GM19438 (cell line): ENCODE results near the gene GFAP.

Experiments
- ATAC-seq: cut with Tn5 transposase; IDR thresholded peaks from one replicate; pipeline ENCODE4 v1.9.1; 2021; ENCODE audit warnings: low read depth; ENCODE audit not compliant: unreplicated experiment

GFAP gene

DNA sequence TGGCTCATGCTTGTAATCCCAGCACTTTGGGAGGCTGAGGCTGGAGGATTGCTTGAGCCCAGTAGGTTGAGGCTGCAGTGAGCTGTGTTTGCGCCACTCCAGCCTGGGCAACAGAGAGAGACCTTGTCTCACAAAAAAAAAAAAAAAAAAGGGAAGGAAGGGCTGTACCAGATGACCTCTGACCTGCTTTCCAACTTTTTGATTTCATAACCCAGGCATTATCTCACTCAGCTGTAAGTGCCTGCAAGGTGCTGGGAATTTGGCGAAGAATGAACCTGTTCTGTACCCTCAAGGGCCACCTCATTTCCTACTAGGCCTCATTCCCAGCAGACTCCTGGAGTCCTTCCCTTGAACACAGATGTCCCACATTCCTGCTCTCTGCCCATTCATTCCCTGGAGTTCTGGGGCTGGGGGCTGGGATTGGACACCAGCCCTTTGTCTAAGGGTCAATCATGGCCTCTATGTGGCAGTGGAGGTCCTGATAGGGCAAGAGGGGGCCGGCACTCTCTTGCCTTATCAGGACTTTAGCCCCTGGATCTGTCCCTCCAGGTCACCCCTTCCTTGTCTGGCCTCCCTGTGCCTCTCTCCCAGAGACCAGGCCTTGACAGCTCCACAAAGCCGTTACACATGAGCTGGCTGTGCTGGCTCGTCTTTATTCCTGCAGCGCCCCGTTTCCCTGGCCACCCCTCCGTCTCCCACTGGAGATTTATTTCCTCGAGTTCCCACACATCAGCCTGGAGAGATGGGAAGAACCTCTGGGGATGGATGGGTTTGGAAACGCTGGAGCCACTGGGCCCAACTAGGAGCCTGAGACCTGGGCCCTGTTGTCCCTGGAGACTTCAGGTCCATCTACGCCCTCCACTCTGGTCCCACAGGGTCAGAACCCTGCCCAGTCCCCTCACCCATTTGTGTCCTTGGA is 821 bp upstream of the GFAP start:
- ATAC-seq = no peak

- ATAC-seq = no peak
Observed at GRCh38 chr17:44914698-44915271, 515 bp downstream of the GFAP start.

DNA sequence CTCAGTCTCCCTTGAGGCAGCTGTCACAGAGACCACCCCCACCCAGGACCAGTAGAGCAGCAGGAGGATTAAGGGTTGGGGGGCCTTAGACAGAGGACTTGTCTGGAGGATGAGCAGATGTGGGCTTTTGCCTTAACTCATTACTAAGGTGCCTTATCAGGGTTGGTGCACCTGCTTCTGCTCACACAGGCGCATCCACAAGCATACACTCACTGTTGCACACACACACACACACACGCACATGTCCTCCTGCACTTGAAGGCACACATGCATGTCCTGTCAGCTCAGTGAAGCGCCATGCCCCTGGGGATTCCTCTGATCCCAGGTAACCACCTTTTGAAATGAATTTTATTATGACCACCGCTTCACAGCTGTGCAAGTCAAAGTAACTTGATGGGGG is 1.2 kb downstream of the GFAP start:
- no peak for ATAC-seq

GRCh38 chr17:44913676-44914075 is 1.6 kb downstream of the GFAP start:
- no peak for ATAC-seq

- ATAC-seq = no peak
Observed at GRCh38 chr17:44912763-44913544, 2.3 kb downstream of the GFAP start.

DNA sequence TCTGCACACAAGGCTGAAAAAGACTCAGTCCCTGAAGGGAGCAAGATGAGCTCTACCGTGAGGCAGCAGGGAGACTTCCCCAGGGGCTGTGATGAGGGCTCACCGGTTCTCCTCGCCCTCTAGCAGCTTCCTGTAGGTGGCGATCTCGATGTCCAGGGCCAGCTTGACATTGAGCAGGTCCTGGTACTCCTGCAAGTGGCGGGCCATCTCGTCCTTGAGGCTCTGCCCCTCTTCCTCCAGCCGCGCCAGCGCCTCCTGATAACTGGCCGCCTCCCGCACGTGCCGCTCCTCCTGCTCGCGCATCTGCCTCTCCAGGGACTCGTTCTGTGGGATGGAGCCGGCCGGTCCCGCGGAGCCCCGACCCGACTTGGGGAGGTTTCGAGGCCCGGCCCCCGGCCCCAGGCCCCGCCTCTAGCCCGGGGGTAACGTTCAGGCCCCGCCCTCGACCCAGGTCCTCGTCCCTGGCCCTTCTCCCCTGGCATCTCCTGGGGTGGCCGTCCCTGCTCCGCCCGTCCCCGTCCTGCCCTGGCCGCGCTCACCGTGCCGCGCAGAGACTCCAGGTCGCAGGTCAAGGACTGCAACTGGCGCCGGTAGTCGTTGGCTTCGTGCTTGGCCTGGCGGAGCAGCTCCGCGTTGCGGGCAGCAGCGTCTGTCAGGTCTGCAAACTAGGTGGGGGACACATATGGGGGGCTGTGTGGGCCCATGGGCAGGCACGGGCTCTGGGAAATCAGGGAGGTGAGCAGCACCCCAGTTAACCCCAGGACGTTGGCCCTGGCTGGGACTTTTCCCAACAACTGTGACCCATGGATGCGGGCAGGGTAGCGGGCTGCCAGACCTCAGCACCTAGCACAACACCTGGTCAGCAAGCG is 3.9 kb downstream of the GFAP start:
- no peak for ATAC-seq

DNA sequence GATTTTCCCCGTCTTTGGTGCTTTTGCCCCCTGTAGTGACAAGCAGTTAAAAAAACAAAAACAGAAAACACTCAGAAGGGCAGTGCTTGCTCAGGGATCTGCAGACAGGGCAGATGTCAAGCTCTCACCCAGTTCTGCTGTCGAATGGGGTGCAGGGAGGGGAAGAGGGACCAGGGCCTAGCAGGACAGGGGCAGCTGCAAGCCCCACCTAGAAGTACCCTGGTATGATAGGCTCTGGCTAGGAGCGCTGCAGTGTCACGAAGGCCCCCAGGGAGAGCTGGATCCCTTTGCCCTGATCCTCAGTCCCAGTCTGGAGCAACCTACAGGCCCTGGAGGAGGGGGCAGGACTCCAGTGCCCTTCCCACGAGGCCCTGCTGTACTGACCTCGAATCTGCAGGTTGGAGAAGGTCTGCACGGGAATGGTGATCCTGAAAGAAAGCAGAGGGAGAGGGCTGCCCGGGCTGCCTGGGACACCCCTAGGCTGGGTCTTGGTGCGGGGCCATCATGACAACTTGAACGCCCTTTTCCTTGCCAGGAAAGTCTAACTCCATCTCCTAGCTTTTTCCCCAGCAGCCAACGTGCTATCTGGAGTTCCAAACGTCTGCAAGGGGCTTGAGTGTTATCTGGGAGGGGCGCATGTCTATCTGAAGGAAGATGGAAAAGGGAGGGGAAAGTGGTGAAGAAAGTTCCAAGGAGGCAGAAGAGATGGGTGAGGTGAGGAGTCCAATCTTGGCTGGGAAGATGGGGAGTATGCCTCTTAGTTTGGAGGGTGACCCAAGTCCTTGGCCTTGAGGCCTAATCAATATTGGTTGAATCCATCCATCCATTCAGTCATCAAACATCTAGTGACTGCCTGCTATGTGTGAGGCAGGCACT is 4.8 kb downstream of the GFAP start:
- ATAC-seq = no peak

DNA sequence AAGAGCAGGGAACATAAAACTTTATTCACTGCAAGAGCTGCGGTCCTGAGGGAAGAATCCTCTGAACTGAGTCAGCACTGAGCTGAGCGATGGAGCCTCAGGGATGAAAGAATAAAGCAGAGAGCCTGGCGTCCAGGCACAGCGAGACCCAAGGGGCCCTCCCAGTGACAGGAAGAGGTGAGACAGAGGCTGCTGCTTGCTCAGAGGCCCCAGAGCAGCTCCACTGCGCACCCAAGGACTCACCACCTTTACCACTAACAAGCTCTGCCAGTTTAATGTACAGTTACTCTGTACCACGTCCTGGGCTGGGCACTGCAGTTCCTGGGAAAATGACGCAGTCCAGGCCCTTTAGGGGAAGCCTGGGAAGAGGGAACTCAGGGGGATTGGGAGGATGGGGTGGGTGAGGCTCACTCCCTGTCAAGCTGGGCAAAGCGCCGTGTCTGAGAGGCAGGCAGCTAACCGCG is 5.6 kb downstream of the GFAP start:
- no peak for ATAC-seq

- no peak for ATAC-seq
Observed at GRCh38 chr17:44908761-44909326, 6.5 kb downstream of the GFAP start.

DNA sequence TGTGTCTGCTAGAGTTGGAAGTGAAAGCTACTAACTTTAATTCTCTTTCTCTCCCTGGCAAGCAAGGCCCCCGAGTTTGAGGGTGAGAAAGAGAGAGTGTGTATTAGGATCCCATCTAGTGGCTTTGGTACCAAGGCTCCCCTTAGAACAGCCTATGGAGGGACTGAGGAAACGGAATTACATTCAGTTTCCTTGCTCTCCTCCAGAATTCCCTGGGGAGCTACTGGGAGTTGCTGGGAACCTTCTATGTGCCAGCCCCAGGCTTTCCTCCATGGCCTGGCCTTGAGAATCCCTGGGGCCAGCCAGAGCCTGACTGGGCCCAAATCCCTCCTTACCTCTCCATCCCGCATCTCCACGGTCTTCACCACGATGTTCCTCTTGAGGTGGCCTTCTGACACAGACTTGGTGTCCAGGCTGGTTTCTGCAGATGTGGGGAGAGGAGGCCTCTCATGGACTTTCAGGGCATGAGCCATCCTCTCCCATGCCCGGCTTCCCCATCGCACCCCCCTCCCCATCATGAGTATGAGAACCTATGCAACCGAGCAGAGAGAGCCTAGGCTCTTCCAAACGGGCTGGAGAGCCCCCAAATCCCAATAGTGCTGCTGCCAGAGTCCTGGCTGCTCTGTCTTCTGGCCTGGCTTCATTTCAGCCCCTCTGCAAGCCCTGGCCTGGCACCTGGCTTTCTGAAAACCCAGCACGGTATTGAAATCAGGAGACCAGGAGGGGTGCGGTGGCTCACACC is 7.4 kb downstream of the GFAP start:
- no peak for ATAC-seq

GRCh38 chr17:44906763-44907728 is 8.3 kb downstream of the GFAP start:
- ATAC-seq = no peak

- ATAC-seq = no peak
Observed at GRCh38 chr17:44906010-44906646, 9.2 kb downstream of the GFAP start.

- no peak for ATAC-seq
Observed at GRCh38 chr17:44905006-44906000, 10.0 kb downstream of the GFAP start.

GRCh38 chr17:44904001-44904984 is 11.0 kb downstream of the GFAP start:
- ATAC-seq = no peak
